Occipital lobe (tissue), 2 donors: ENCODE results near the gene ULK4. TPM values are rescaled to one million over a fixed set of nuclear protein-coding genes. Genes with fewer than 3 reads are reported as not detected.
"Not testable (repeated sequence)": the region's sequence is repeated elsewhere in the genome, so short reads cannot be mapped to it uniquely, and the experiment has no call there.

Experiments
- DNase-seq: peaks from one replicate; lab custom pipeline; 2025; lab: John Stamatoyannopoulos, UW
- total RNA-seq: library from RNA; depleted of rRNA; stranded (reverse); fragments of >200 nt; gene quantifications from one replicate; pipeline ENCODE4 v1.2.3, GENCODE V29; 2014

ULK4 gene
- total RNA-seq, 1 donor from 2014 or later = 21.1 TPM

- DNase-seq = no peak
Observed at GRCh38 chr3:41768363-41768762, 193.5 kb downstream of the ULK4 start.

GRCh38 chr3:41762867-41763266 lies 199.0 kb downstream of the ULK4 start:
- DNase-seq = not testable (repeated sequence)

GRCh38 chr3:41753651-41754050 lies 208.3 kb downstream of the ULK4 start:
- DNase-seq = no peak

GRCh38 chr3:41751597-41751996 lies 210.3 kb downstream of the ULK4 start:
- DNase-seq = no peak

- DNase-seq = no peak
Observed at GRCh38 chr3:41749988-41750387, 211.9 kb downstream of the ULK4 start.

- no peak for DNase-seq
Observed at GRCh38 chr3:41746215-41746614, 215.7 kb downstream of the ULK4 start.

- DNase-seq = no peak
Observed at GRCh38 chr3:41742121-41742520, 219.8 kb downstream of the ULK4 start.

GRCh38 chr3:41740374-41740886 lies 221.5 kb downstream of the ULK4 start:
- DNase-seq = no peak

- no peak for DNase-seq
Observed at GRCh38 chr3:41726891-41727290, 235.0 kb downstream of the ULK4 start.

- DNase-seq = no peak
Observed at GRCh38 chr3:41717641-41718040, 244.3 kb downstream of the ULK4 start.

GRCh38 chr3:41716471-41716870 lies 245.4 kb downstream of the ULK4 start:
- no peak for DNase-seq

GRCh38 chr3:41715376-41715775 lies 246.5 kb downstream of the ULK4 start:
- DNase-seq = no peak

- no peak for DNase-seq
Observed at GRCh38 chr3:41711651-41712050, 250.3 kb downstream of the ULK4 start.

- DNase-seq = no peak
Observed at GRCh38 chr3:41710646-41711388, 251.1 kb downstream of the ULK4 start.

- not testable (repeated sequence) for DNase-seq
Observed at GRCh38 chr3:41709213-41709612, 252.7 kb downstream of the ULK4 start.

GRCh38 chr3:41708176-41708575 lies 253.7 kb downstream of the ULK4 start:
- DNase-seq = no peak

- DNase-seq = no peak
Observed at GRCh38 chr3:41705893-41706292, 256.0 kb downstream of the ULK4 start.

- no peak for DNase-seq
Observed at GRCh38 chr3:41701191-41701698, 260.7 kb downstream of the ULK4 start.

- DNase-seq = no peak
Observed at GRCh38 chr3:41700155-41700554, 261.7 kb downstream of the ULK4 start.

- no peak for DNase-seq
Observed at GRCh38 chr3:41698898-41699297, 263.0 kb downstream of the ULK4 start.

GRCh38 chr3:41697702-41698101 lies 264.2 kb downstream of the ULK4 start:
- no peak for DNase-seq

- DNase-seq = not testable (repeated sequence)
Observed at GRCh38 chr3:41695806-41696205, 266.1 kb downstream of the ULK4 start.

GRCh38 chr3:41693799-41694198 lies 268.1 kb downstream of the ULK4 start:
- no peak for DNase-seq
